ENCODE results near the gene TRAF3IP1. TPM values are rescaled to one million over a fixed set of nuclear protein-coding genes. Genes with fewer than 3 reads are reported as not detected.

The TRAF3IP1 gene
- polyA plus RNA-seq, 3 donors = 1.2 to 1.5 (median 1.5) TPM

DNA sequence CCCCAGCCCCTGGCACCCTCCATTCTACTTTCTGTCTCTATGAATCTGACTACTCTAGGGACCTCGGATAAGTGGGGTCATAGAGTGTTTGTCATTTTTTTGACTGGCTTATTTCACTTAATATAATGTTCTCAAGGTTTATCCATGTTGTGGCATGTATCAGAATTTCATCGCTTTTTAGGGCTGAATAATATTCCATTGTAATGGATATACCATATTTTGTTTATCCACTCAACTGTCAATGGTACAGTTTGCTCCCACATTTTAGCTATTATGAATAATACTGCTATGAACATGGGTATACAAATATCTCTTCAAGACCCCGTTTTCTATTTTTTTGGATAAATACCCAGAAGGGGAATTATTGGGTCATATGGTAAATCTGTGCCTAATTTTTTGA is 7.4 kb downstream of the TRAF3IP1 start:
- Mint-ChIP-seq H3K27ac (no peak overlapping the region), H3K9me3 (peaks cover 0 to 2% (median 0%) of the 10 kb centered on the region in 7 donors), H3K4me3 (no peak overlapping the region), H3K4me1 (no peaks in the 10 kb centered on the region), H3K27me3 (ENCODE audit: low read depth in 3 of 3) (no peaks in the 10 kb centered on the region), H3K36me3 (peaks cover 22 to 28% of the 10 kb centered on the region in 2 donors)
- Histone ChIP-seq H3K4me3 (replicated peaks in 1 of 3; ENCODE audit: low read depth in 2 of 3, low read length in 3 of 3) (no peak overlapping the region), H3K79me2 (ENCODE audit: insufficient read depth, low read length) (no peaks in the 10 kb centered on the region), H2AFZ (ENCODE audit: insufficient read depth, low read depth, low read length, poor library complexity, severe bottlenecking) (no peak overlapping the region), H3K4me2 (replicated peaks; ENCODE audit: extremely low read depth, low read length, poor library complexity, severe bottlenecking) (no peak overlapping the region), H3K9me3 (replicated peaks in 1 of 2; ENCODE audit: control insufficient read depth in 1 of 2, insufficient read depth in 1 of 2, low read length in 2 of 2) (no peaks in the 10 kb centered on the region), H3K9ac (ENCODE audit: insufficient read depth, low read length, poor library complexity, severe bottlenecking) (no peak overlapping the region), H3K36me3 (replicated peaks in 1 of 2; ENCODE audit: control insufficient read depth in 1 of 2, insufficient read depth in 2 of 2, low read length in 2 of 2) (peaks cover 0 to 14% of the 10 kb centered on the region in 2 donors), H4K20me1 (ENCODE audit: insufficient read depth, low read length) (no peaks in the 10 kb centered on the region), H3K27ac (ENCODE audit: low read depth in 1 of 2, low read length in 2 of 2) (no peak overlapping the region), H3K4me1 (ENCODE audit: control insufficient read depth in 1 of 2, insufficient read depth in 2 of 2, low read length in 2 of 2) (no peaks in the 10 kb centered on the region), H3K27me3 (ENCODE audit: control insufficient read depth in 2 of 2, insufficient read depth in 2 of 2, low read length in 2 of 2) (no peaks in the 10 kb centered on the region)
- no CpG with 5 or more reads among the region's 3 CpGs for WGBS (ENCODE audit: insufficient coverage)
- TF ChIP-seq, protein P1, sequence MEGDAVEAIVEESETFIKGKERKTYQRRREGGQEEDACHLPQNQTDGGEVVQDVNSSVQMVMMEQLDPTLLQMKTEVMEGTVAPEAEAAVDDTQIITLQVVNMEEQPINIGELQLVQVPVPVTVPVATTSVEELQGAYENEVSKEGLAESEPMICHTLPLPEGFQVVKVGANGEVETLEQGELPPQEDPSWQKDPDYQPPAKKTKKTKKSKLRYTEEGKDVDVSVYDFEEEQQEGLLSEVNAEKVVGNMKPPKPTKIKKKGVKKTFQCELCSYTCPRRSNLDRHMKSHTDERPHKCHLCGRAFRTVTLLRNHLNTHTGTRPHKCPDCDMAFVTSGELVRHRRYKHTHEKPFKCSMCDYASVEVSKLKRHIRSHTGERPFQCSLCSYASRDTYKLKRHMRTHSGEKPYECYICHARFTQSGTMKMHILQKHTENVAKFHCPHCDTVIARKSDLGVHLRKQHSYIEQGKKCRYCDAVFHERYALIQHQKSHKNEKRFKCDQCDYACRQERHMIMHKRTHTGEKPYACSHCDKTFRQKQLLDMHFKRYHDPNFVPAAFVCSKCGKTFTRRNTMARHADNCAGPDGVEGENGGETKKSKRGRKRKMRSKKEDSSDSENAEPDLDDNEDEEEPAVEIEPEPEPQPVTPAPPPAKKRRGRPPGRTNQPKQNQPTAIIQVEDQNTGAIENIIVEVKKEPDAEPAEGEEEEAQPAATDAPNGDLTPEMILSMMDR (IDR thresholded peaks at IDR 0.05) = no peak
- DNase-seq = no peak
- intact Hi-C loops (cut with micrococcal nuclease) = no loop called here

DNA sequence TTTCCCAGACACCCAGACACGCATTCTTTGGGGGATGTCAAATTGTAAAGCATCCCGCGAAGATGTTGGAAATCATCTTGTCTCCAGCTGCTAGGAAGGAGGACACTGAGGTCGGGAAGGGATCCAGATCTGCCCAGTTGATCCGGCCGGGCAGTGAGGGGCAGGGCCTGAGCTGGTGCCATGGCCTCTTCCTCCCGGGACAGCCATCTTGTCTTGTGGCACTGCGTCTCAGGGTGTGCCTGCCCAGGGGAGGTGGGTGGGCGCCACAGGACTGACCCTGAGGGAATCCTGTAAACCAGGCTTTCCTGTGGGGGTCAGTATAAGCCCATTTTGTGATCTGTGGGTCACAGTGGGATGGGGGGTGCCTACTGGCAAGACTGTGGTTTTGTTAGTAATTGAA is 10.1 kb downstream of the TRAF3IP1 start:
- Histone ChIP-seq H3K36me3 (replicated peaks in 1 of 2; ENCODE audit: control insufficient read depth in 1 of 2, insufficient read depth in 2 of 2, low read length in 2 of 2) (peaks cover 0 to 25% of the 10 kb centered on the region in 2 donors), H3K27ac (ENCODE audit: low read depth in 1 of 2, low read length in 2 of 2) (no peak overlapping the region), H2AFZ (ENCODE audit: insufficient read depth, low read depth, low read length, poor library complexity, severe bottlenecking) (no peak overlapping the region), H3K27me3 (ENCODE audit: control insufficient read depth in 2 of 2, insufficient read depth in 2 of 2, low read length in 2 of 2) (no peaks in the 10 kb centered on the region), H3K4me3 (replicated peaks in 1 of 3; ENCODE audit: low read depth in 2 of 3, low read length in 3 of 3) (no peak overlapping the region), H3K9ac (ENCODE audit: insufficient read depth, low read length, poor library complexity, severe bottlenecking) (no peak overlapping the region), H3K9me3 (replicated peaks in 1 of 2; ENCODE audit: control insufficient read depth in 1 of 2, insufficient read depth in 1 of 2, low read length in 2 of 2) (no peaks in the 10 kb centered on the region), H4K20me1 (ENCODE audit: insufficient read depth, low read length) (no peaks in the 10 kb centered on the region), H3K79me2 (ENCODE audit: insufficient read depth, low read length) (no peaks in the 10 kb centered on the region), H3K4me1 (ENCODE audit: control insufficient read depth in 1 of 2, insufficient read depth in 2 of 2, low read length in 2 of 2) (no peaks in the 10 kb centered on the region), H3K4me2 (replicated peaks; ENCODE audit: extremely low read depth, low read length, poor library complexity, severe bottlenecking) (no peak overlapping the region)
- Mint-ChIP-seq H3K4me1 (no peaks in the 10 kb centered on the region), H3K27ac (no peak overlapping the region), H3K36me3 (peaks cover 31 to 32% of the 10 kb centered on the region in 2 donors), H3K4me3 (no peak overlapping the region), H3K9me3 (peaks cover 0 to 2% (median 0%) of the 10 kb centered on the region in 7 donors), H3K27me3 (ENCODE audit: low read depth in 3 of 3) (no peaks in the 10 kb centered on the region)
- intact Hi-C loops (cut with micrococcal nuclease) = no loop called here
- TF ChIP-seq, protein P1 (IDR thresholded peaks at IDR 0.05) = no peak
- 96% methylated on average over 9 of the region's 9 CpGs for WGBS (ENCODE audit: insufficient coverage)
- no peak for DNase-seq

Data from CD14-positive monocyte (primary cell).